HepG2 (cell line): ENCODE measurements around the gene CITED2. TPM values are rescaled to one million over a fixed set of nuclear protein-coding genes. Genes with fewer than 3 reads are reported as not detected.
A peak's percentile ranks its signal among the peaks of the same experiment; 100 is the strongest.

ENCODE experiments used
- FOXP1 ChIP-seq, 2 experiments: fragments of 450-650 bp in 1 of 2; IDR thresholded peaks; 2 replicates each; pipeline ENCODE4 v1.6.1; 2017 to 2018; ENCODE audit warnings: antibody characterized with exemption in 1 of 2
- MXI1 ChIP-seq: IDR thresholded peaks from 3 replicates; pipeline ENCODE4 v1.6.1; 2012; ENCODE audit warnings: low read depth, low read length, inconsistent platforms, borderline replicate concordance
- NKX3-1 ChIP-seq: sonication (generic); formaldehyde crosslinking; IDR thresholded peaks from 2 replicates; pipeline ENCODE4 v1.5.0; 2020; ENCODE audit warnings: missing genetic modification reagents
- NR2F1 ChIP-seq, 2 experiments: fragments of 450-650 bp in 1 of 2; formaldehyde crosslinking in 1 of 2; IDR thresholded peaks; 2 replicates each; pipeline versions ENCODE4 v1.5.0 to v1.6.1; 2016 to 2020; ENCODE audit warnings: mild to moderate bottlenecking in 1 of 2, missing compliant biosample characterization in 1 of 2, missing genetic modification reagents in 1 of 2, moderate library complexity in 1 of 2
- PHB2 ChIP-seq: fragments of 450-650 bp; IDR thresholded peaks from 2 replicates; pipeline ENCODE4 v1.6.1; 2018; ENCODE audit not compliant: partially characterized antibody
- PHF8 ChIP-seq: sonication (generic); formaldehyde crosslinking; IDR thresholded peaks from 2 replicates; pipeline ENCODE4 v1.5.0; 2020; ENCODE audit warnings: missing genetic modification reagents
- POGZ ChIP-seq: sonication (generic); formaldehyde crosslinking; IDR thresholded peaks from 2 replicates; pipeline ENCODE4 v1.4.0; 2020; ENCODE audit warnings: mild to moderate bottlenecking, missing genetic modification reagents
- SNRNP70 ChIP-seq: fragments of 200-400 bp; formaldehyde crosslinking; IDR thresholded peaks from 2 replicates; pipeline ENCODE4 v1.6.1; 2017; ENCODE audit warnings: mild to moderate bottlenecking, low read depth, low read length, moderate library complexity
- TCF7L2 ChIP-seq: IDR thresholded peaks from 2 replicates; pipeline ENCODE4 v1.6.1; 2011; ENCODE audit warnings: mild to moderate bottlenecking, low read depth, low read length, moderate library complexity
- WIZ ChIP-seq: sonication (generic); formaldehyde crosslinking; IDR thresholded peaks from 2 replicates; pipeline ENCODE4 v1.5.1; 2020; ENCODE audit warnings: mild to moderate bottlenecking, missing genetic modification reagents
- ZNF136 ChIP-seq: sonication (generic); formaldehyde crosslinking; IDR thresholded peaks from 2 replicates; pipeline ENCODE4 v1.8.1; 2022; ENCODE audit warnings: low read depth, mild to moderate bottlenecking, moderate library complexity, missing genetic modification reagents
- ZNF160 ChIP-seq: sonication (generic); formaldehyde crosslinking; IDR thresholded peaks from 2 replicates; pipeline ENCODE4 v1.8.0; 2022; ENCODE audit warnings: mild to moderate bottlenecking, inconsistent platforms, missing genetic modification reagents
- ZNF275 ChIP-seq: sonication (generic); formaldehyde crosslinking; IDR thresholded peaks from 2 replicates; pipeline ENCODE4 v1.8.0; 2022; ENCODE audit warnings: missing genetic modification reagents, mild to moderate bottlenecking, inconsistent platforms, borderline replicate concordance
- ZNF510 ChIP-seq: sonication (generic); formaldehyde crosslinking; IDR thresholded peaks from 2 replicates; pipeline ENCODE4 v1.4.0; 2020; ENCODE audit warnings: low read depth, mild to moderate bottlenecking, missing genetic modification reagents
- ZNF687 ChIP-seq: sonication (generic); formaldehyde crosslinking; IDR thresholded peaks from 2 replicates; pipeline ENCODE4 v1.5.1; 2020; ENCODE audit warnings: mild to moderate bottlenecking, missing genetic modification reagents, moderate library complexity
- ZNF75D ChIP-seq: sonication (generic); formaldehyde crosslinking; IDR thresholded peaks from 2 replicates; pipeline ENCODE4 v1.8.1; 2023; ENCODE audit warnings: missing genetic modification reagents, mild to moderate bottlenecking, borderline replicate concordance
- ZNF768 ChIP-seq: sonication (generic); formaldehyde crosslinking; IDR thresholded peaks from 2 replicates; pipeline ENCODE4 v1.4.0; 2020; ENCODE audit warnings: missing genetic modification reagents
- ZNF770 ChIP-seq: sonication (generic); formaldehyde crosslinking; IDR thresholded peaks from 2 replicates; pipeline ENCODE4 v1.5.0; 2020; ENCODE audit warnings: mild to moderate bottlenecking, missing genetic modification reagents
- ZNF790 ChIP-seq: sonication (generic); formaldehyde crosslinking; IDR thresholded peaks from 2 replicates; pipeline ENCODE4 v1.8.0; 2022; ENCODE audit warnings: missing genetic modification reagents, mild to moderate bottlenecking, borderline replicate concordance
- polyA plus RNA-seq, 8 experiments: library from polyadenylated mRNA; depleted of rRNA in 3 of 8; stranded (reverse) in 7 of 8; unstranded in 1 of 8; fragments of >200 nt; fragmentation: Illumina TruSeq in 4 of 8; extraction: Trizol in 4 of 8; gene quantifications; 2 replicates each; pipeline versions ENCODE4 v1.2.1 to v1.2.3, GENCODE V29; 2011 to 2016; ENCODE audit warnings: low read depth in 4 of 8, missing spikeins in 1 of 8, mixed read lengths in 1 of 8; ENCODE audit not compliant: insufficient read depth in 1 of 8
- total RNA-seq, 5 experiments: library from RNA; depleted of rRNA; stranded (reverse); fragments of >200 nt; fragmentation: Illumina TruSeq; extraction: Trizol; gene quantifications; 2 replicates each; pipeline ENCODE4 v1.2.3, GENCODE V29; 2016; ENCODE audit warnings: low read depth in 1 of 5

Gene CITED2
- total and polyA plus RNA-seq, 2 of the 13 experiments (the other 11 are each of a cell fraction or from before 2014, with no cell fraction given): 17.6 to 57.2 TPM

- TF ChIP-seq NKX3-1 (CRISPR knock-in tag) (no peak; the same call in 1 of the 2 replicates), ZNF770 (CRISPR knock-in tag) (peak; percentile 61; the same call in 1 of the 2 replicates), TCF7L2 (no peak), MXI1 (peak; percentile 63; the same call in 1 of the 3 replicates), ZNF510 (CRISPR knock-in tag) (peak; percentile 84; the same call in 1 of the 2 replicates), POGZ (CRISPR knock-in tag) (peak; percentile 92), SNRNP70 (no peak), ZNF75D (CRISPR knock-in tag) (no peak), ZNF160 (CRISPR knock-in tag) (no peak; the same call in 1 of the 2 replicates), PHF8 (CRISPR knock-in tag) (peak; percentile 71), ZNF275 (no peak), NR2F1 (CRISPR knock-in tag; IDR thresholded peaks at IDR 0.05) (no peak), FOXP1 (IDR thresholded peaks at IDR 0.05) (no peak), FOXP1 (CRISPR knock-in tag; IDR thresholded peaks at IDR 0.05) (peak; percentile 88), ZNF768 (CRISPR knock-in tag) (peak; percentile 45; the same call in 1 of the 2 replicates), PHB2 (no peak), WIZ (CRISPR knock-in tag) (no peak; the same call in 1 of the 2 replicates), ZNF136 (CRISPR knock-in tag) (0 out of 2 replicates have a peak, but pooled peaks have one; percentile 71), ZNF687 (CRISPR knock-in tag) (peak; percentile 51; the same call in 1 of the 2 replicates), ZNF790 (CRISPR knock-in tag) (no peak)
These were observed 973 bp upstream of the CITED2 start (continued) for GRCh38 chr6:139375226-139376016.
